Cardiac fibroblast (primary cell): Measurements from ENCODE around the gene TALDO1.

Source experiments
- DNase-seq, 2 donors: peaks; one replicate each; pipeline versions ENCODE4 v3.0.0 to v3.0.0-alpha.2; 2010; ENCODE audit warnings: low read depth in 2 of 2
- H3K4me3 ChIP-seq, 2 donors: replicated peaks in 1 of 2; 1 replicate in 1 of 2; 2 replicates in 1 of 2; pipeline ENCODE4 v1.5.1; 2011; ENCODE audit warnings: low read depth in 2 of 2, low read length in 2 of 2, mild to moderate bottlenecking in 2 of 2, moderate library complexity in 1 of 2
- CTCF ChIP-seq: IDR thresholded peaks from one replicate; pipeline ENCODE4 v1.5.1; 2011; ENCODE audit warnings: low read depth, mild to moderate bottlenecking, low read length, inconsistent platforms

TALDO1 gene

GRCh38 chr11:793556-793955, 46.3 kb downstream of the TALDO1 start:
- no peak overlapping the region for H3K4me3 ChIP-seq
- TF ChIP-seq CTCF: no peak
- DNase-seq: no peak

GRCh38 chr11:794013-794765, 46.9 kb downstream of the TALDO1 start:
- TF ChIP-seq CTCF: no peak
- DNase-seq: no peak
- no peak overlapping the region for H3K4me3 ChIP-seq

- no peak for DNase-seq
- peak overlapping the region; percentile 10 to 69 for H3K4me3 ChIP-seq
- TF ChIP-seq CTCF: no peak
Observed at GRCh38 chr11:794766-795633, 47.7 kb downstream of the TALDO1 start.

GRCh38 chr11:795634-796564, 48.6 kb downstream of the TALDO1 start:
- no peak for TF ChIP-seq CTCF
- DNase-seq: peak; percentile 81 to 84
- H3K4me3 ChIP-seq: peak overlapping the region; percentile 69 to 77

GRCh38 chr11:796565-797295, 49.5 kb downstream of the TALDO1 start:
- TF ChIP-seq CTCF: no peak
- no peak for DNase-seq
- H3K4me3 ChIP-seq: peak overlapping the region; percentile 69 to 77
